Right lobe of liver (tissue), 4 donors: ENCODE data around the gene PLN.

ENCODE experiments used
- POLR2A ChIP-seq: fragments of 450-650 bp; IDR thresholded peaks from one replicate; pipeline ENCODE4 v1.6.1; 2017; ENCODE audit warnings: antibody characterized with exemption, mild to moderate bottlenecking
- TF ChIP-seq, protein P1 (sequence below), 4 donors: fragments of 200-600 bp in 3 of 4; fragments of 450-650 bp in 1 of 4; IDR thresholded peaks; one replicate each; pipeline versions ENCODE4 v1.5.1 to v1.8.0; 2016 to 2022; ENCODE audit warnings: antibody characterized with exemption in 4 of 4, mild to moderate bottlenecking in 2 of 4
- donor health status: DM: no; HTN: no; CAD: no.
- donor health status: DM: no; HTN: no; CAD: no.
- donor health status: DM: no; HTN: yes; CAD: no.

DNA sequence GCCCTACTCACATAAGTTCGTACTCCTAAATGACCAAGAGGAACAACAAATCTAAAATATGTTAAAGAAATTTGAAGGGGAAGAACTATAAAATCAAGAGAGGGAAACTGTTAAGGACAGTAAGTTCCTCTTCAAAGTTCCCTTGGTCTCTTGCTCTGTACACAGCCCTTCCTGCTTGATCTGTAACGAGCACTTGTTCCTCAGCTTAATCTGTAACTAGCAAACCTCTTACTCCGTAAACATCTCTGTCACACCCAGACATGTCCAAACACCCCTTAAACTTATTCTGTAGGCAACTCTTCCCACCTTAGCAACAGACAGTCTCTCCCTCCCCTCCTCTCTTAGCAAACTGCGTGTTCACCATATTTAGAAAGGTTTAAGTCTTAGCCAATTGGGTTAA is 29.9 kb downstream of the PLN start:
- TF ChIP-seq, protein P1, sequence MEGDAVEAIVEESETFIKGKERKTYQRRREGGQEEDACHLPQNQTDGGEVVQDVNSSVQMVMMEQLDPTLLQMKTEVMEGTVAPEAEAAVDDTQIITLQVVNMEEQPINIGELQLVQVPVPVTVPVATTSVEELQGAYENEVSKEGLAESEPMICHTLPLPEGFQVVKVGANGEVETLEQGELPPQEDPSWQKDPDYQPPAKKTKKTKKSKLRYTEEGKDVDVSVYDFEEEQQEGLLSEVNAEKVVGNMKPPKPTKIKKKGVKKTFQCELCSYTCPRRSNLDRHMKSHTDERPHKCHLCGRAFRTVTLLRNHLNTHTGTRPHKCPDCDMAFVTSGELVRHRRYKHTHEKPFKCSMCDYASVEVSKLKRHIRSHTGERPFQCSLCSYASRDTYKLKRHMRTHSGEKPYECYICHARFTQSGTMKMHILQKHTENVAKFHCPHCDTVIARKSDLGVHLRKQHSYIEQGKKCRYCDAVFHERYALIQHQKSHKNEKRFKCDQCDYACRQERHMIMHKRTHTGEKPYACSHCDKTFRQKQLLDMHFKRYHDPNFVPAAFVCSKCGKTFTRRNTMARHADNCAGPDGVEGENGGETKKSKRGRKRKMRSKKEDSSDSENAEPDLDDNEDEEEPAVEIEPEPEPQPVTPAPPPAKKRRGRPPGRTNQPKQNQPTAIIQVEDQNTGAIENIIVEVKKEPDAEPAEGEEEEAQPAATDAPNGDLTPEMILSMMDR (IDR thresholded peaks at IDR 0.05): no peak
- TF ChIP-seq POLR2A: no peak
